ENCODE data around the gene SLC51B.

DNA sequence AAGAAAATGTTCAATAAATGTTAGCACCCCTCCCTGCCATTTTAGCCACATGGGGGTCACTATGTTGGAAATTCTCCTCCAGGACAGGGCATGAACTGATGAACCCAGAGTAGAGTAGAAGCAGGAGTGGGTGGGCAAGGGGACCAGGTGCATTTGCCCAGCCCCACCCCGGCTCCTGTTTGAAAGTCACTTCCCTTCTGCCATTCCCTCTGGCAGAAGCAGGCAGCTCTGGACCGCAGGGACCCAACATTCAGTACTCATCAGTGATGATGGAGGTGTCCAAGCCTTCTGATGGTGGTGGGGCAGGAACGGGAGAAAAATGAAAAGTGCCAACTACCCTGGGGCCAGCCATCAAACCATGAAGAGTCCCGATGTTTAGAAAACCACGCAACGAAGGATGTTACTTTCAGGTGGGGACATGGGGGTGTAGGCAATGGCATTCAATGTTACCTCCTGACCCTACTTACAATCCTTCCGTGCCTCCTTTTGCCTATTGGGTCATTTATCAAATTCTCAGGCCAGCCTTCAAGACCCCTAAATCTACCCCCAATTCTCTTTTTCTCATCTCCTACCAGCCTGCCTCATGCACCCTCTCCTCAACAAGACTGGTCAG, 52.6 kb downstream of the SLC51B start:
- TF ChIP-seq CTCF (IDR thresholded peaks at IDR 0.05) = no peak
- TF ChIP-seq POLR2A (IDR thresholded peaks at IDR 0.05) = no peak
